ENCODE results near the gene ST6GAL1.
"Not testable (repeated sequence)": the region's sequence is repeated elsewhere in the genome, so short reads cannot be mapped to it uniquely, and the experiment has no call there.

ST6GAL1 gene, protein sequence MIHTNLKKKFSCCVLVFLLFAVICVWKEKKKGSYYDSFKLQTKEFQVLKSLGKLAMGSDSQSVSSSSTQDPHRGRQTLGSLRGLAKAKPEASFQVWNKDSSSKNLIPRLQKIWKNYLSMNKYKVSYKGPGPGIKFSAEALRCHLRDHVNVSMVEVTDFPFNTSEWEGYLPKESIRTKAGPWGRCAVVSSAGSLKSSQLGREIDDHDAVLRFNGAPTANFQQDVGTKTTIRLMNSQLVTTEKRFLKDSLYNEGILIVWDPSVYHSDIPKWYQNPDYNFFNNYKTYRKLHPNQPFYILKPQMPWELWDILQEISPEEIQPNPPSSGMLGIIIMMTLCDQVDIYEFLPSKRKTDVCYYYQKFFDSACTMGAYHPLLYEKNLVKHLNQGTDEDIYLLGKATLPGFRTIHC
- total RNA-seq: 173 to 206 (median 190) reads per million in 4 experiments

DNA sequence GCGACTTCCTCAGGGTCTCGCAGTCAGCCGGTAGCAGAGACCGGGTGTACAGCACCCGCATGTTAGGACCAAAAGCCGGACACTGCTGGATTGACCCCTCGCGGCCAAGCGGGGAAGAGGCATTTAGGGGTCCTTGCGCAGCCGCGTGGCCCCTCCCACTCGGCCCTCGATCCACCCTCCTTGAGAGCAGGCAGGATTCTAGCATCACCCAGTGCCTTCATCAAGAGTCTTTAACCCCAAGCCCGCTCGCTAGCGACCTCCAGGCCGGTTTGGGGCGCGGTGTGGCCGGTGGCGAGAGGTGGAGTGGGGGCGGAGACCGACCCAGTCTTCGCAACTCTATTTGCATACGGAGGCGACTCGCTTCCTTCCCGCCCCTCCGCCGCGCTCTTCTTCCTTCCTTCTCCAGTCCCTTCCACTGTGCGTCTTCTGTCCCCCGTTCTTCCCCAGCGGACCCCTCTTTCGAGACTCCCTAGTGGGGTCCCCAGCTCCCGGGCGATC, at the start of gene ST6GAL1:
Gene ST6GAL1, plus strand, starts transcription at position 384 of the 498 bp plus-strand sequence. CDS start 112,178 bp downstream, outside the sequence.
- peak; percentile 37 for DNase-seq

DNA sequence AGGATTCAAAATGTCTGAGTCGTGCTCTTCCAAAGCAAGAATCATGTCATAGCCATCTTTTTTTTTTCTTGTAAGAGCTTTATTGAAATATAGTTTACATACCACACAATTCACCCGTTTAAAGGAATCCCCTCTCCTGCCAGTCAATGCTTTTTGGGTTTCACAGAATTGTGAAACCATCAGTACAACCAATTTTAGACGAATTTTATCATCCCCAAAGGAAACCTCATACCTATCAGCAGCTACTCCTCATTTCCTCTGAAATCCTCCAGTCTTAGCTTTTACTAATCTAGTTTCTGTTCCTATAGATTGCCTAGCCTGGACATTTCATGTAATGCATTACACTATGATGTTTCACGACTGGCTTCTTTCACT, 48.2 kb upstream of the ST6GAL1 start:
- no peak for DNase-seq

DNA sequence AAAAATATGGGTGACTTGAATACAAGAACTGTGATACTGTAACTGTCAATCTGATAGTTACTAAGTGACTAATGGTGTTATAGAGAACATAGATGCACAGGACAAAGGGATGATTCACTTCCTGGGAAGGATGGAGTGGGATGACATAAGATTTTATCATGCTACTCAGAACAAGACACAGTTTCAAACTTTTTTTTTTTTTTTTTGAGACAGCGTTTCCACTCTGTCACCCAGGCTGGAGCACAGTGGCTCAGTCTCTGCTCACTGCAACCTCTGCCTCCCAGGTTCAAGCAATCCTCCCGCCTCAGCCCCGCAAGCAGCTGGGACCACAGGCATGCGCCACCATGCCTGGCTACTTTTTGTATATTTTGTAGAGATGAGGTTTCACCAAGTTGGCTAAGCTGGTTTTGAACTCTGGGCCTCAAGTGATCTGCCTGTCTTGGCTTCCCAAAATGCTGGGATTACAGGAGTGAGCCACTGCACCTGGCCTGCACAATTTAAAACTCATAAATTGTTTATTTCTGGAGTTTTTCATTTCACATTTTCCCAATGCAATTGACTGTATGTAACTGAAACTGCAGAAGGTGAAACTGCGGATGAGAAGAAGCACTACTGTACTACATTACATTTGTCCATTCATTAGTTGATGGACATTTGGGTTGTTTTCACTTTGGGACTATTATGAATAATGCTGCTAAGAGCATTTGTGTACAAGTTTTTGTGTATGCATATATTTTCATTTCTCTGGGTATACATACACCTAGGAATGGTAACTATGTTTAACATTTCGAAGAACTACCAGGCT, 47.2 kb upstream of the ST6GAL1 start:
- no peak for DNase-seq

DNA sequence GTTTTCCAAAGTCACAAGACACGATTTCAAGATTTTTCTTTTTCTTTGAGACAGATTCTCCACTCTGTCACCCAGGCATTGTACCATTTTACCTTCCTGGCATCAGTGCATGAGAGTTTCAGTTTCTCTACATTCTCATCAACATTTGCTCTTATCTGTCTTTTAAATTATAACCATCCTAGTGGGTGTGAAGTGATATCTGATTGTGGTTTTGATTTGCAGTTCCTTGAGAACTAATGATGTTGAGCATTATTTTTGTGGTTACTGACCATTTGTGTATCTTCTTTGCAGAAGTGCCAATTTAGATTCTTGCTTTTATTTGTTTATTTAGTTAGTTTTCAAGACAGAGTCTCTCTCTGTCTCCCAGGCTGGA, 46.7 kb upstream of the ST6GAL1 start:
- no peak for DNase-seq

DNA sequence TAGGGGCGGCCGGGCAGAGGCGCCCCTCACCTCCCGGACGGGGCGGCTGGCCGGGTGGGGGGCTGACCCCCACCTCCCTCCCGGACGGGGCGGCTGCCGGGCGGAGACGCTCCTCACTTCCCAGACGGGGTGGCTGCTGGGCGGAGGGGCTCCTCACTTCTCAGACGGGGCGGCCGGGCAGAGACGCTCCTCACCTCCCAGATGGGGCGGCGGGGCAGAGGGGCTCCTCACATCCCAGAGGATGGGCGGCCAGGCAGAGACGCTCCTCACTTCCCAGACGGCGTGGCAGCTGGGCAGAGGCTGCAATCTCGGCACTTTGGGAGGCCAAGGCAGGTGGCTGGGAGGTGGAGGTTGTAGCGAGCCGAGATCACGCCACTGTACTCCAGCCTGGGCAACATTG, 45.5 kb upstream of the ST6GAL1 start:
- not testable (repeated sequence) for DNase-seq

DNA sequence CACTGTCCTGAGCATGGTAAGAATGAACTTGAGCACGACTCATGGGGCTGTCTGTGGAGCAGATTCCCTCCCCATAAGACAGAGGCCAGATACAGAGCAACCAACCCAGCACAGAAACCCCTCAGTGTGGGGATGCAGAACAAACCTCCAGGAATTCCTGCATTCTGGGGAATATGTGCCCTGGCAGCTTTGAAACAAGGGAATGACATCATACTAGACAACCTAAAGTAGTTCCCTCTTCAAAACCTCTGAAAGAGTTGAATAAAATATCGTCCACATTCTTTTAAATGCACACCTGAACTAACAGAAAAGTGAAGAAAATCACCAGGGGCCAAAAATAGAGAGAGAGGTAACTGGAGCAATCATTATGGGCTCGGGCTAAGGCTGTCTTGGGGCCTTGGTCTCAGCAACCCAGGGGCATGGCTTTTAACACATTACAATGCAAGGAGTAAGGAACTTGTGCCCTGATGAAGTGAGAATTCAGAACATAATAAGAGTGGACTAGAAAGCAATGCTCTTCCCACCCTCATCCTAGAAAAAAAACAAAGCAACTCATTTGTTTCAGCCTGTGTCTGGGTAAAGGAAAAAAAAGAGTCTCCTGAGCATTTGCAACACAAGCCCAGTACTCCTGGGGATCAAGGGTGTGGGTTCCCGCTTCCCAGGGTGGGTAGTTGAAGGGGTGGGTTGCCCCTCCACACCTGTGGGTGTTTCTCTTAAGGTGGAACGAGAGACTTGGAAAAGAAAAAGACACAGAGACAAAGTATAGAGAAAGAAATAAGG, 43.9 kb upstream of the ST6GAL1 start:
- no peak for DNase-seq

DNA sequence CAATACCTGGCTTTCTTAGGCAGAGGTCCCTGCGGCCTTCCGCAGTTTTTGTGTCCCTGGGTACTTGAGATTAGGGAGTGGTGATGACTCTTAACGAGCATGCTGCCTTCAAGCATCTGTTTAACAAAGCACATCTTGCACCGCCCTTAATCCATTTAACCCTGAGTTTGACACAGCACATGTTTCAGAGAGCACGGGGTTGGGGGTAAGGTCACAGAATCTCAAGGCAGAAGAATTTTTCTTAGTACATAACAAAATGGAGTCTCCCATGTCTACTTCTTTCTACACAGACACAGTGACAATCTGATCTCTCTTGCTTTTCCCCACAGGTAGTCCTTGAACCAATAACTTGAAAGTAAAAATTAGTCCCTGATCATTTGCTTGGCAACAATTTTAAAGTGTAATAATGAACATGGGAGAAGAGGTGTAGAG, 42.8 kb upstream of the ST6GAL1 start:
- DNase-seq: not testable (repeated sequence)

DNA sequence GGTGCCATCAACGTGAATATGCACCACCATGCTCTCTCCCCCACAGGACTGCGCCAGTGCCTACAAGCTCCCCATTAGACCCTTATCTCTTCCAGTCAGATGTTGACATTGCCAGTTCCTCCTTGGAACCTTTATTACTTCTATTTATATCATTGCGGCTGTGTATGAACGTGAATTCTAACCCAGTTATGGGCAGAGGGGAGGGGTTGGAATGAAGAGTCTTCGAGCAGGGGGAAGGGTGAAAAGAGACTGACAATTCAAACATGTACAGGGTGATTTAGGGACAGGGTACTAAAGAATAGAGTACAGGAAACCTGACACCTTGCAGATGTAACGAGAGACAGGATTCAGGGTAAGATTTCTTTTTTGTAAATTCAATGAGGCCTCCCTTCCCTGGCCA, 41.8 kb upstream of the ST6GAL1 start:
- DNase-seq: no peak

DNA sequence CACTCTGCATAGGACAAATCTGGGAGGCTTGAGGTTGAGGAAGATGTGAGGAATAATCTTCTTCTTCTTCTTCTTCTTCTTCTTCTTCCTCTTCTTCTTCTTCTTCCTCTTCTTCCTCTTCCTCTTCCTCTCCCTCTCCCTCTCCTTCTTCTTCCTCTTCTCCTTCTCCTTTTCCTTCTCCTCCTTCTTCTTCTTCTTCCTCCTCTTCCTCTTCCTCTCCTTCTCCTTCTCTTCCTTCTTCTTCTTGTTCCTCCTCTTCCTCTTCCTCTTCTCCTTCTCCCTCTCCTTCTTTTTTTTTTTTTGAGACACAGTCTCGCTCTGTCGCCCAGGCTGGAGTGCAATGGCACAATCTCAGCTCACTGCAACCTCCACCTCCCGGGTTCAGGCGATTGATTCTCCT, 40.6 kb upstream of the ST6GAL1 start:
- not testable (repeated sequence) for DNase-seq

DNA sequence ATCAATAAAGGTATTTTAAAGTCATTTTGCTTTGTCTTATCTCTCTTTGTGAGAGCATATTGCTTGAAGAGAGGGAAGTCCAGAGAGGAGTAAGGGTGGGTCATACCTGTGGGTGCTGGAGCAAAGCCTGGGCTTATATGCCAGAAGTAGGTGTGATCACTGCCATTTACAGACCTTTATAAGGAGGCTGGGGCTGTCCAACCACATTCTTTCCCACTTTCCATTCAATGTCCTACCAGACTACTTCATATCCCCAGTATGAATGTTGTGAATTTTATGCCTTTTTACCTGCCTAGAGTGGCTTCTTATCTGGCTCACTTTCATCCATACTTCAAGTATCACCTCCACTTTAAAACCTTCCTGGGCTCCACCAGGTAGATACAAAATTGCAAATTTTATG, 39.4 kb upstream of the ST6GAL1 start:
- no peak for DNase-seq

DNA sequence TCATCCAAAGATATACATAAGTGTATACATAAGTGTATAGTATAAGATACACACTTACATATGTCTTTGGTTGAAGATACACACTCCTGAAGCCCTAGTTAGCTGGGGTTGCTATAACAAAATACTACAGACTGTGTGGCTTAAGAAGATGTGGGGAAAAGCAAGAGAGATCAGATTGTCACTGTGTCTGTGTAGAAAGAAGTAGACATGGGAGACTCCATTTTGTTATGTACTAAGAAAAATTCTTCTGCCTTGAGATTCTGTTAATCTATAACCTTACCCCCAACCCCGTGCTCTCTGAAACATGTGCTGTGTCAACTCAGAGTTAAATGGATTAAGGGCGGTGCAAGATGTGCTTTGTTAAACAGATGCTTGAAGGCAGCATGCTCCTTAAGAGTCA, 37.3 kb upstream of the ST6GAL1 start:
- DNase-seq: not testable (repeated sequence)

DNA sequence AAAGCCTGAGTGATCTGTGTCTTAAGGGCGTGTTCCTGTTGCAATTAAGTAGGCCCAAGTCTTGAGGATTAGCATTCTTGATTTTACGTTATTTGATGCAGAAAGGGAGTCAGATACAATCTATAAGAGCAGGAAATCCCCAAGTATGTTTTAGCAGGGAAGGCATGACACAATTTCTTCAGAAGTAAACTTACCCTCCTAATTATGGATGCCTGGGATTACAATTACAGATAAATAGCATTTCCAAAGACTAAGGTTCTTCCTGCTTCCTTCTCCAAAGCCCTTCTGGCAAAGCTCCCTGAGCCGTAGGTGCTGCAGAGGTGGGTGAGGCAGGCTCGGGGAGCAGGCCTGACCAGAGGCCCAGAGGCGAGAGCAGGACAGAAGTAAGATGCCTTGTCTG, 34.9 kb upstream of the ST6GAL1 start:
- no peak for DNase-seq

DNA sequence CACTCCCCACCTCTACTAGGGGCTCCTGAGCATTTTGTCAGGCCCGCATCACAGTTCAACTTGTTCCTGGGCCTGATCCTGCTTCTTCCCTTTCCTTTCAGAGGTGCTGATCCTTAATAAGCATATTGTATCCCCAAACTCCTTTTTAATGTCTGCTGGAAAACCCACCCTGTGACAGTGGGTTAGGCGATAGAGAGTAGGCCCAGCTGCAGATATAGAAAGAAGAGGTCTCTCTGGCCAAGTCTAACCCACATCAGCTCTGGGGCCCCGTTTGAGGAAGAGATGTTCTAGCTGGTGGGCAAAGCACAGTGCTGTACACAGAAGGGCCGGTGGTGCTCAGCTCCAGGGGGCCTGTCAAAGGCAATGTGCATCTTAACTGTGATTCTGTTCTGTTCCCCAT, 34.3 kb upstream of the ST6GAL1 start:
- no peak for DNase-seq

DNA sequence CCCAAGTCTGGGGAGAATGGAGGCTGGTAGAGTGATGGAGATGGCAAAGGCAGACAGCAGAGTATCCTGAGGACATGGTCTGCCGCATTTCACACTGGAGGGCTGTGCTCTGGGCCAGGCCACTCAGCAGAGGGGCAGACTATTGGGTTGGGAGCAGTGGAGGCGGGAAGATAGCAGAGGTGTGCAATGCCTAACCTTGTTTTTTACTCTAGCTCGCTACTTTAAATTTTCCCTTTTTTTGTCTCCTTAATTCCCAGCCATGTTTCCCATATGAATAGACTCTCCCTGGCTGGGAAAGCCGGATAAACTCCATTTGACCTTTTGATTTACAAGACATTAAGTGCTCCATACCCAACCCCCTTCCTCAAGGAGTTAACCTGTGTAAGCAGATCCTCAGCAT, 33.5 kb upstream of the ST6GAL1 start:
- DNase-seq: no peak

DNA sequence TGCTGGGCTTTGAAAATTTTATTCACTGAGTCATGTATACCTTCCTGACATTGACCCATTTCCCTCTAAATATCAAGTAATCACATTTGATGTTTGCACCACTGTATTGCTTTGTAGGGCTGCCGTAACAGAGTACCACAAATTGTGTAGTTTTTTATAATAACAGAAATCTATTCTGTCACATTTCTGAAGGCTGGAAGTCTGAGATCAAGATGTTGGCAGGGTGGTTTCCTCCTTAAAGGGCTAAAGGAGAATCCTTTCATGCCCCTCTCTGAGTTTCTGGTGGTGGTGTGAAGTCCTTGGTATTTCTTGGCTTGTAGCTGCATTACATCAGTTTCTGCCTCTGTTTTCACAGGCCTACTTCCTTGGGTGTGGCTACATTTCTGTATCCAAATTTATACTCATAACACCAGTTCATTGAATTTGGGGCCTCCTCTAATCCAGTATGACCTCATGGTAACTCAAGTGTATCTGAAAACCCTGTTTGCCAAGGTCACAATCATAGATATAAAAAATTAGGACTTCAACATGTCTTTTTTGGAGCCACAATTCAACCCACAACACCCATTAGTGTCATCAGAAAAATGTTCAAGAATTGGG, 29.1 kb upstream of the ST6GAL1 start:
- DNase-seq: no peak

DNA sequence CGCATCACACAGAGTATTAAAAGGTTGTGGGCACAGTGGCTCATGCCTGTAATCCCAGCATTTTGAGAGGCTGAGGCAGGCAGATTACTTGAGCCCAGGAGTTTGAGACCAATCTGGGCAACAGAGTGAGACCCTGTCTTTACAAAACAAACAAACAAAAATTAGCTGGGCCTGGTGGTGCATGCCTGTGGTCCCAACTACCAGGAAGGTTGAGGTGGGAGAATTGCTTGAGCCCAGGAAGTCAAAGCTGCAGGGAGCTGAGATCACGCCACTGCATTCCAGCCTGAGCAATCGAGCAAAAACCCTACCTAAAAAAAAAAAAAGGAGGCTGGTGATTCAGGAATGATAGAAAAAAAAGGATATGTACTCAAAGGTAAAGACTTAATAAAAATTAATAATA, 28.2 kb upstream of the ST6GAL1 start:
- no peak for DNase-seq

DNA sequence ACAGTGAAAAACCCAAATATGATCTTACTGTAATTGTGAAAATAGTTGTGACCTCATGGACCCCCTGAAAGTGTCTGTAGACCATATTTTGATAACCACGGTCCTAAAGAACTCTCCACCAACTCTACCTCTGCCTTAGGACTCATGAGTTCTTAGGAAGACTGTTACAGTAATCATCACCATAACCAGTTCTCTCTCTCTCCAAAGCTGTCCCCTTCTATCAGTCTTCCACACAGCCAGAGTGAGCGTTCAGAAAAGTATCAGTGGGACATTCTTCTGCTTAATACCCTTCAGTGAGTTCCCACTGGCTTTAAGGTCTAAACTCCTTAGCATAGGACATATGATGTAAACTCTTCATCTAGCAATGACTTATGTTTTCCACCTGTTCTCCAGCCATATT, 27.6 kb upstream of the ST6GAL1 start:
- DNase-seq: no peak

DNA sequence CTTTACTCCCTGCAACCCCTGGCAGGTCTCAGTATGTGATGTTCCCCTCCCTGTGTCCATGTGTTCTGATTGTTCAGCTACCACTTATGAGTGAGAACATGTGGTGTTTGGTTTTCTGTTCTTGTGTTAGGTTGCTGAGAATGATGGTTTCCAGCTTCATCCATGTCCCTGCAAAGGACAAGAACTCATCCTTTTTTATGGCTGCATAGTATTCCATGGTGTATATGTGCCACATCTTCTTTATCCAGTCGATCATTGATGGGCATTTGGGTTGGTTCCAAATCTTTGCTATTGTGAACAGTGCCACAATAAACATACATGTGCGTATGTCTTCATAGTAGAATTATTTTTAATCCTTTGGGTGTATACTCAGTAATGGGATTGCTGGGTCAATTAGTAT, 26.6 kb upstream of the ST6GAL1 start:
- not testable (repeated sequence) for DNase-seq

DNA sequence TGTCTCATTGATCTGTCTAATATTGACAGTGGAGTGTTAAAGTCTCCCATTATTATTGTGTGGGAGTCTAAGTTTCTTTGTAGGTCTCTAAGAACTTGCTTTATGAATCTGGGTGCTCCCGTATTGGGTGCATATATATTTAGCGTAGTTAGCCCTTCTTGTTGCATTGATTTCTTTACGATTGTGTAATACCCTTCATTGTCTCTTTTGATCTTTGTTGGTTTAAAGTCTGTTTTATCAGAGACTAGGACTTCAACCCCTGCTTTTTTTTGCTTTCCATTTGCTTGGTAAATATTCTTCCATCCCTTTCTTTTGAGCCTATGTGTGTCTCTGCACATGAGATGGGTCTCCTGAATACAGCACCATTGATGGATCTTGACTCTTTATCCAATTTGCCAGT, 23.3 kb upstream of the ST6GAL1 start:
- DNase-seq: not testable (repeated sequence)

DNA sequence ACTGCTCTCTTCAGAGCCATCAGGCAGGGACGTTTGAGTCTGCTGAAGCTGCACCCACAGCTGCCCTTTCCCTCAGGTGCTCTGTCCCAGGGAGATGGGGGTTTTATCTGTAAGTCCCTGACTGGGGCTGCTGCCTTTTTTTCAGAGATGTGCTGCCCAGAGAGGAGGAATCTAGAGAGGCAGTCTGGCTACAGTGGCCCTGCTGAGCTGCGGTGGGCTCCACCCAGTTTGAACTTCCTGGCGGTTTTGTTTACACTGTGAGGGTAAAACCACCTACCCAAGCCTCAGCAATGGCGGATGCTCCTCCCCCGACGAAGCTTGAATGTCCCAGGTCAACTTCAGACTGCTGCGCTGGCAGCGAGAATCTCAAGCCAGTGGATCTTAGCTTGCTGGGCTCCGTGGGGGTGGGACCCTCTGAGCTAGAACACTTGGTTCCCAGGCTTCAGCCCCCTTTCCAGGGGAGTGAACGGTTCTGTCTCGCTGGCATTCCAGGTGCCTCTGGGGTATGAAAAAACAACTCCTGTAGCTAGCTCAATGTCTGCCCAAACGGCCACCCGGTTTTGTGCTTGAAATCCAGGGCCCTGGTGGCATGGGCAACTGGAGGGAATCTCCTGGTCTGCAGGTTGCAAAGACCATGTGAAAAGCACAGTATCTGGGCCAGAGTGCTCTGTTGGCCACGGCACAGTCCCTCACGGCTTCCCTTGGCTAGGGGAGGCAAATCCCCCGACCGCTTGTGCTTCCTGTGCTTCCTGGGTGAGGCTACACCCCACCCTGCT, 21.1 kb upstream of the ST6GAL1 start:
- peak; percentile 34 for DNase-seq
